CD8-positive, alpha-beta memory T cell (primary cell): ENCODE measurements around the gene CEP68. TPM values are rescaled to one million over a fixed set of nuclear protein-coding genes. Genes with fewer than 3 reads are reported as not detected.
"Not testable (repeated sequence)": the region's sequence is repeated elsewhere in the genome, so short reads cannot be mapped to it uniquely, and the experiment has no call there.

Source experiments
- CTCF ChIA-PET: fragments of 350-600 bp; sonication (Branson Sonifier 250); formaldehyde crosslinking; loops from one replicate; lab custom pipeline; 2021; ENCODE audit warnings: antibody characterized with exemption; lab: Charles Lee
- POLR2A ChIA-PET: fragments of 350-600 bp; sonication (Branson Sonifier 250); formaldehyde crosslinking; loops from one replicate; lab custom pipeline; 2021; ENCODE audit warnings: antibody characterized with exemption; lab: Charles Lee
- DNase-seq, 5 donors: peaks; one replicate each; pipeline versions ENCODE4 v3.0.0 to v3.0.0-alpha.2; 2020 to 2022; ENCODE audit warnings: mixed read lengths in 1 of 5
- H3K27ac ChIP-seq: one replicate; pipeline ENCODE4 v1.7.0; 2013; ENCODE audit warnings: low read depth, mild to moderate bottlenecking, low read length, moderate library complexity
- H3K27me3 ChIP-seq: 2 replicates; pipeline ENCODE4 v1.7.0; 2013; ENCODE audit warnings: low read length, mild to moderate bottlenecking; ENCODE audit not compliant: insufficient read depth, poor library complexity, severe bottlenecking
- H3K36me3 ChIP-seq: 2 replicates; pipeline ENCODE4 v1.7.0; 2013; ENCODE audit warnings: mild to moderate bottlenecking, low read length, moderate library complexity; ENCODE audit not compliant: insufficient read depth
- H3K4me1 ChIP-seq: 2 replicates; pipeline ENCODE4 v1.7.0; 2013; ENCODE audit warnings: mild to moderate bottlenecking, low read length, moderate library complexity; ENCODE audit not compliant: insufficient read depth
- H3K4me3 ChIP-seq: 2 replicates; pipeline ENCODE4 v1.7.0; 2013; ENCODE audit warnings: mild to moderate bottlenecking, low read length
- H3K9me3 ChIP-seq: 2 replicates; pipeline ENCODE4 v1.7.0; 2013; ENCODE audit warnings: mild to moderate bottlenecking, low read length
- H3K27ac Mint-ChIP-seq, 8 donors: one replicate each; pipeline ENCODE4 v1.8.0; 2020 to 2021; ENCODE audit warnings: mixed read lengths in 8 of 8, mild to moderate bottlenecking in 6 of 8, inconsistent platforms in 3 of 8, moderate library complexity in 3 of 8
- H3K27me3 Mint-ChIP-seq, 2 donors: one replicate each; pipeline ENCODE4 v1.8.0; 2020 to 2021; ENCODE audit warnings: mixed read lengths in 2 of 2, mild to moderate bottlenecking in 1 of 2, moderate library complexity in 1 of 2
- H3K36me3 Mint-ChIP-seq, 3 donors: one replicate each; pipeline ENCODE4 v1.8.0; 2020 to 2021; ENCODE audit warnings: mixed read lengths in 3 of 3, inconsistent platforms in 1 of 3, mild to moderate bottlenecking in 1 of 3
- H3K4me1 Mint-ChIP-seq, 3 donors: one replicate each; pipeline ENCODE4 v1.8.0; 2020 to 2021; ENCODE audit warnings: mixed read lengths in 3 of 3, inconsistent platforms in 1 of 3, mild to moderate bottlenecking in 1 of 3
- H3K4me3 Mint-ChIP-seq, 7 donors: one replicate each; pipeline ENCODE4 v1.8.0; 2020 to 2021; ENCODE audit warnings: mixed read lengths in 7 of 7, mild to moderate bottlenecking in 6 of 7, moderate library complexity in 4 of 7, inconsistent platforms in 2 of 7
- H3K9me3 Mint-ChIP-seq, 5 donors: one replicate each; pipeline ENCODE4 v1.8.0; 2020 to 2022; ENCODE audit warnings: mixed read lengths in 5 of 5, mild to moderate bottlenecking in 3 of 5, moderate library complexity in 2 of 5, inconsistent platforms in 1 of 5
- polyA plus RNA-seq: library from polyadenylated mRNA; unstranded; fragments of 300-500 nt; fragmentation: Illumina TruSeq; gene quantifications from one replicate; pipeline ENCODE4 v1.2.3, GENCODE V29; 2021
- total RNA-seq, 2 experiments: library from RNA; stranded (reverse); gene quantifications; one replicate each; pipeline ENCODE4 v1.2.3, GENCODE V29; 2021

The CEP68 gene
- total and polyA plus RNA-seq, 3 experiments from 2014 or later = 7.2 to 24.7 (median 7.4) TPM

GRCh38 chr2:65116645-65117044, 60.4 kb downstream of the CEP68 start:
- Mint-ChIP-seq H3K4me1 (peaks cover 57 to 85% (median 79%) of the 10 kb centered on the region in 3 donors), H3K27ac (no peak overlapping the region), H3K4me3 (peak overlapping the region in 4 of 7 donors; percentile 1 to 52 (median 18)), H3K27me3 (no peaks in the 10 kb centered on the region), H3K9me3 (no peaks in the 10 kb centered on the region), H3K36me3 (peaks cover 0 to 19% (median 5%) of the 10 kb centered on the region in 3 donors)
- peaks cover 49% of the 10 kb centered on the region for H3K4me1 ChIP-seq
- H3K4me3 ChIP-seq = no peak overlapping the region
- ChIA-PET POLR2A (no interaction called here), CTCF (no interaction called here)
- DNase-seq = no peak
- H3K27me3 ChIP-seq = no peaks in the 10 kb centered on the region
- H3K9me3 ChIP-seq = no peaks in the 10 kb centered on the region
- no peak overlapping the region for H3K27ac ChIP-seq
- H3K36me3 ChIP-seq = no peaks in the 10 kb centered on the region

DNA sequence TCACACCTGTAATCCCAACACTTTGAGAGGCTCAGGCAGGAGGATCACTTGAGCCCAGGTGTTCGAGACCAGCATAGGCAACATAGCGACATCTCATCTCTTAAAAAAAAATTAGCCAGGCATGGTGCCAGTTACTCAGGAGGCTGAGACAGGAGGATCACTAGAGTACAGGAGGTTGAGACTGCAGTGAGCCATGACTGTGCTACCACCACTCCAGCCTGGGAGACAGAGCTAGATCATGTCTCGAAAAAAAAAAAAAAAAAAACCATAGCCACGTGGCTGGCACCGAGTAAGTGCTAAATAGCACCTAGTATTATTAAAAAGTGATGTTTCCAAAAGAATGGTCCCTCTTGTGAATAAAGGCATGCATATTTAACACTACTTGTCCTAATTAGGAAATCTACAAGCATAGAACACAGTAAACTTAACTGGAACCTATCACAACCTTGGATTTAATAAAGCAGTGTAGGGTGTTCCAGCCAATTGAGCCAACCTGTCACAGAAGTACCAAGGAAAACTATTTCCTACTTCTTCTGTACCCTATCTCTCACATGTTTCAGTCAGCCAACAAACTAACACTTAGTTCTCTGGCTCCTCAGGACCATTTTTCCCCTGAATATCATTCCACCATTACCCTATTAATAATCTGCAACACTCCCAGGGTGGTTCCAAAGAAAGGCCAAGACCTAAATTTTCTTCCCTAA, 64.9 kb downstream of the CEP68 start:
- POLR2A ChIA-PET = interaction anchor here (0.6 to 1.2 kb wide), 2 partner anchors 49 to 122 kb away, joined by 3 to 14 read pairs; no protein-coding TSS in a partner anchor
- H3K4me3 ChIP-seq = no peak overlapping the region

GRCh38 chr2:65122313-65122712, 66.1 kb downstream of the CEP68 start:
- peak overlapping the region in 3 of 7 donors; percentile 4 to 41 (median 36) for H3K4me3 Mint-ChIP-seq
- H3K36me3 Mint-ChIP-seq = peaks cover 0 to 10% (median 0%) of the 10 kb centered on the region in 3 donors
- no peaks in the 10 kb centered on the region for H3K9me3 Mint-ChIP-seq
- DNase-seq = no peak
- H3K27me3 ChIP-seq = no peaks in the 10 kb centered on the region
- peaks cover 47% of the 10 kb centered on the region for H3K4me1 ChIP-seq
- no peak overlapping the region for H3K27ac Mint-ChIP-seq
- peaks cover 65 to 95% (median 74%) of the 10 kb centered on the region in 3 donors for H3K4me1 Mint-ChIP-seq
- no peaks in the 10 kb centered on the region for H3K27me3 Mint-ChIP-seq
- no peaks in the 10 kb centered on the region for H3K9me3 ChIP-seq
- H3K4me3 ChIP-seq = no peak overlapping the region
- CTCF ChIA-PET = interaction anchor here (0.6 to 1.2 kb wide), 2 partner anchors 9 to 58 kb away, joined by 3 read pairs; no protein-coding TSS in a partner anchor
- no peaks in the 10 kb centered on the region for H3K36me3 ChIP-seq
- H3K27ac ChIP-seq = no peak overlapping the region
- POLR2A ChIA-PET = interaction anchor here (1.2 kb wide), 1 partner anchor 50 kb away, joined by 14 read pairs; no protein-coding TSS in a partner anchor

More for the DNA sequence above, 64.9 kb downstream of the CEP68 start:
- CTCF ChIA-PET = no interaction called here
- Mint-ChIP-seq H3K9me3 (no peaks in the 10 kb centered on the region), H3K4me3 (peak overlapping the region; percentile 10 to 60 (median 41)), H3K4me1 (peaks cover 61 to 95% (median 74%) of the 10 kb centered on the region in 3 donors), H3K27me3 (no peaks in the 10 kb centered on the region), H3K27ac (peak overlapping the region in 6 of 8 donors; percentile 17 to 64 (median 28)), H3K36me3 (peaks cover 0 to 11% (median 2%) of the 10 kb centered on the region in 3 donors)
- H3K27ac ChIP-seq = no peak overlapping the region
- H3K4me1 ChIP-seq = peaks cover 48% of the 10 kb centered on the region
- no peaks in the 10 kb centered on the region for H3K27me3 ChIP-seq
- no peaks in the 10 kb centered on the region for H3K9me3 ChIP-seq
- no peaks in the 10 kb centered on the region for H3K36me3 ChIP-seq
- no peak for DNase-seq

GRCh38 chr2:65125457-65125856, 69.2 kb downstream of the CEP68 start:
- H3K27ac Mint-ChIP-seq, H3K9me3 ChIP-seq, H3K27me3 ChIP-seq, H3K27me3 Mint-ChIP-seq, H3K36me3 ChIP-seq, H3K27ac ChIP-seq, POLR2A ChIA-PET, DNase-seq, H3K9me3 Mint-ChIP-seq, H3K4me3 ChIP-seq: not testable (repeated sequence)
- H3K4me3 Mint-ChIP-seq = peak overlapping the region in 3 of 7 donors; percentile 8 to 70 (median 44)
- H3K4me1 Mint-ChIP-seq = peaks cover 68 to 89% (median 70%) of the 10 kb centered on the region in 3 donors
- CTCF ChIA-PET = interaction anchor here (0.7 kb wide), 1 partner anchor 12 kb away, joined by 3 read pairs; no protein-coding TSS in a partner anchor
- peaks cover 0 to 20% (median 3%) of the 10 kb centered on the region in 3 donors for H3K36me3 Mint-ChIP-seq
- peaks cover 51% of the 10 kb centered on the region for H3K4me1 ChIP-seq

GRCh38 chr2:65128297-65129190, 72.3 kb downstream of the CEP68 start:
- H3K27ac ChIP-seq = peak overlapping the region; percentile 89
- H3K27ac Mint-ChIP-seq = peak overlapping the region; percentile 82 to 100 (median 99)

GRCh38 chr2:65129286-65129825, 73.1 kb downstream of the CEP68 start:
- POLR2A ChIA-PET = interaction anchor here (0.6 to 2.6 kb wide), 22 partner anchors 9 to 1541 kb away, joined by 3 to 51 read pairs (median 4); partner anchors contain the start of genes ACTR2, CEP68, MDH1 and SERTAD2
- Mint-ChIP-seq H3K9me3 (peaks cover 0 to 2% (median 0%) of the 10 kb centered on the region in 5 donors), H3K36me3 (peaks cover 0 to 18% (median 3%) of the 10 kb centered on the region in 3 donors), H3K4me3 (peak overlapping the region; percentile 92 to 100 (median 99)), H3K27me3 (peaks cover 0 to 3% of the 10 kb centered on the region in 2 donors), H3K4me1 (peaks cover 43 to 54% (median 49%) of the 10 kb centered on the region in 3 donors), H3K27ac (peak overlapping the region; percentile 82 to 100 (median 99))
- Histone ChIP-seq H3K4me1 (peaks cover 43% of the 10 kb centered on the region), H3K4me3 (peak overlapping the region; percentile 81), H3K27me3 (no peaks in the 10 kb centered on the region), H3K36me3 (no peaks in the 10 kb centered on the region), H3K27ac (peak overlapping the region; percentile 89), H3K9me3 (no peaks in the 10 kb centered on the region)
- DNase-seq = peak in 3 of 5 donors; percentile 3 to 34 (median 15)
- CTCF ChIA-PET = interaction anchor here (0.8 to 2.6 kb wide), 10 partner anchors 10 to 98 kb away, joined by 3 to 24 read pairs (median 5); partner anchors contain the start of genes ACTR2 and CEP68

More at GRCh38 chr2:65128297-65129190, 72.3 kb downstream of the CEP68 start:
- peaks cover 0 to 2% (median 0%) of the 10 kb centered on the region in 5 donors for H3K9me3 Mint-ChIP-seq
- H3K9me3 ChIP-seq = no peaks in the 10 kb centered on the region
- ChIA-PET CTCF (interaction anchor here (1.4 to 2.4 kb wide), 4 partner anchors 9 to 99 kb away, joined by 3 to 11 read pairs (median 8); partner anchors contain the start of gene ACTR2), POLR2A (interaction anchor here (0.6 to 2.6 kb wide), 8 partner anchors 9 to 522 kb away, joined by 3 to 51 read pairs (median 6); partner anchors contain the start of genes ACTR2 and CEP68)
- H3K4me1 Mint-ChIP-seq = peaks cover 47 to 62% (median 54%) of the 10 kb centered on the region in 3 donors
- H3K4me3 ChIP-seq = peak overlapping the region; percentile 81
- peak overlapping the region; percentile 92 to 100 (median 99) for H3K4me3 Mint-ChIP-seq
- peaks cover 0 to 18% (median 3%) of the 10 kb centered on the region in 3 donors for H3K36me3 Mint-ChIP-seq
- DNase-seq = no peak
- peaks cover 43% of the 10 kb centered on the region for H3K4me1 ChIP-seq
- H3K36me3 ChIP-seq = no peaks in the 10 kb centered on the region
- no peaks in the 10 kb centered on the region for H3K27me3 ChIP-seq
- peaks cover 0 to 3% of the 10 kb centered on the region in 2 donors for H3K27me3 Mint-ChIP-seq
